ENCODE measurements around the gene PIP5K1C. TPM values are rescaled to one million over a fixed set of nuclear protein-coding genes. Genes with fewer than 3 reads are reported as not detected.

Gene PIP5K1C
- total and polyA plus RNA-seq, 10 of the 15 experiments (the other 5 are each of a cell fraction or from before 2014, with no cell fraction given) = 0.39 to 19.6 (median 5.3) TPM

DNA sequence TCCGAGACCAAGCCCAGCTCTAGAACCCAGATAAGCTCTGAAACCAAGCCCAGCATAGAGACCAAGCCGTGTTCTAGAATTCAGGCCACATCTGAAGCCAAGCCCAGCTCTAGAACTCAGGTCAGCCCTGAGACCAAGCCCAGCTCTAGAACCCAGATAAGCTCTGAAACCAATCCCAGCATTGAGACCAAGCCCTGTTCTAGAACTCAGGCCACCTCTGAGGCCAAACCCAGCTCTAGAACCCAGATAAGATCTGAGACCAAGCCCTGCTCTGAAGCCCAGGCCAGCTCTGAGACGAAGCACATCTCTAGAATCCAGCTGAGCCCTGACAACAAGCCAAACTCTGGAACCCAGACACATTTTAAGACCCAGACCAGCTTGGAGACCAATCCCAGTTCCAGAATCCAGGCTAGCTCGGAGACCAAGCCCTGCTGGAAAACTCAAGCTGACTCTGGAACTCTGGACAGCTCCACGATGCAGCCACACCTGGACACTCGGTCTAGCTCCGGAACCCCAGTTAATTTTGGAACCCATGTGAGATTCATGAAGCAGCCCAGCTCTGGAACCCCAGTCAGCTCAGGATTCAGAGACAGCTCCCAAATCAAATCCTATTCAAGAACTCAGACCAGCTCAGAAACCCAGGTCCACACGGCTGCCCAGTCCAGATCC lies 109.1 kb downstream of the PIP5K1C start (continued):
- TF ChIP-seq, protein P1, sequence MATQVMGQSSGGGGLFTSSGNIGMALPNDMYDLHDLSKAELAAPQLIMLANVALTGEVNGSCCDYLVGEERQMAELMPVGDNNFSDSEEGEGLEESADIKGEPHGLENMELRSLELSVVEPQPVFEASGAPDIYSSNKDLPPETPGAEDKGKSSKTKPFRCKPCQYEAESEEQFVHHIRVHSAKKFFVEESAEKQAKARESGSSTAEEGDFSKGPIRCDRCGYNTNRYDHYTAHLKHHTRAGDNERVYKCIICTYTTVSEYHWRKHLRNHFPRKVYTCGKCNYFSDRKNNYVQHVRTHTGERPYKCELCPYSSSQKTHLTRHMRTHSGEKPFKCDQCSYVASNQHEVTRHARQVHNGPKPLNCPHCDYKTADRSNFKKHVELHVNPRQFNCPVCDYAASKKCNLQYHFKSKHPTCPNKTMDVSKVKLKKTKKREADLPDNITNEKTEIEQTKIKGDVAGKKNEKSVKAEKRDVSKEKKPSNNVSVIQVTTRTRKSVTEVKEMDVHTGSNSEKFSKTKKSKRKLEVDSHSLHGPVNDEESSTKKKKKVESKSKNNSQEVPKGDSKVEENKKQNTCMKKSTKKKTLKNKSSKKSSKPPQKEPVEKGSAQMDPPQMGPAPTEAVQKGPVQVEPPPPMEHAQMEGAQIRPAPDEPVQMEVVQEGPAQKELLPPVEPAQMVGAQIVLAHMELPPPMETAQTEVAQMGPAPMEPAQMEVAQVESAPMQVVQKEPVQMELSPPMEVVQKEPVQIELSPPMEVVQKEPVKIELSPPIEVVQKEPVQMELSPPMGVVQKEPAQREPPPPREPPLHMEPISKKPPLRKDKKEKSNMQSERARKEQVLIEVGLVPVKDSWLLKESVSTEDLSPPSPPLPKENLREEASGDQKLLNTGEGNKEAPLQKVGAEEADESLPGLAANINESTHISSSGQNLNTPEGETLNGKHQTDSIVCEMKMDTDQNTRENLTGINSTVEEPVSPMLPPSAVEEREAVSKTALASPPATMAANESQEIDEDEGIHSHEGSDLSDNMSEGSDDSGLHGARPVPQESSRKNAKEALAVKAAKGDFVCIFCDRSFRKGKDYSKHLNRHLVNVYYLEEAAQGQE (IDR thresholded peaks at IDR 0.05; ENCODE audit: low read depth, low read length) = no peak
- TF ChIP-seq POLR2AphosphoS5 (IDR thresholded peaks at IDR 0.05; ENCODE audit: low read length) (no peak), ZBTB40 (IDR thresholded peaks at IDR 0.05; ENCODE audit: borderline replicate concordance) (no peak)
